Right kidney (tissue), 1 donor: ENCODE data around the gene PPFIBP1.
"Not testable (repeated sequence)": the region's sequence is repeated elsewhere in the genome, so short reads cannot be mapped to it uniquely, and the experiment has no call there.

ENCODE experiments used
- DNase-seq: peaks from one replicate; pipeline ENCODE4 v3.0.0-alpha.2; 2016

Gene PPFIBP1

DNA sequence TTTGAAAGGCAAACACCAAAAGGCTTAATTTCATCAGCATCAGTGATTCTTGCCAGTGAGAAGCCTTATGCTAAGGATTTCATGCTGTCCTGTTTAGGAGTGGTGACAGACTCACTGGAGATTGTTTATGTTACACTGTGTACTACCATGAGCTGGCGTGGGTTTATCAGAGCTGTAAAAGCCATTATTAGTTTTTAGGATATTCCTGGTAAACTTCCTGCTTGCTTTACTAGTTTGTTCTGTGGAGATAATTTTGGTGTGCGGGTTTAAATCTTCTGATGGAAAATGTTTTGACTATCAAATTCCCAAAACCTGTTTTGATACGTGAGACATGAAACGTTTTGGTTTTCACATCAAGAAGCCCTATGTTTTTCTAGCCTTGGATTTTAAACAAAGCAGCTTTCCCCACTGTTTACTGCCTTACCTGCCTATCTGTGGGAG is 15.2 kb downstream of the PPFIBP1 start:
- no peak for DNase-seq

DNA sequence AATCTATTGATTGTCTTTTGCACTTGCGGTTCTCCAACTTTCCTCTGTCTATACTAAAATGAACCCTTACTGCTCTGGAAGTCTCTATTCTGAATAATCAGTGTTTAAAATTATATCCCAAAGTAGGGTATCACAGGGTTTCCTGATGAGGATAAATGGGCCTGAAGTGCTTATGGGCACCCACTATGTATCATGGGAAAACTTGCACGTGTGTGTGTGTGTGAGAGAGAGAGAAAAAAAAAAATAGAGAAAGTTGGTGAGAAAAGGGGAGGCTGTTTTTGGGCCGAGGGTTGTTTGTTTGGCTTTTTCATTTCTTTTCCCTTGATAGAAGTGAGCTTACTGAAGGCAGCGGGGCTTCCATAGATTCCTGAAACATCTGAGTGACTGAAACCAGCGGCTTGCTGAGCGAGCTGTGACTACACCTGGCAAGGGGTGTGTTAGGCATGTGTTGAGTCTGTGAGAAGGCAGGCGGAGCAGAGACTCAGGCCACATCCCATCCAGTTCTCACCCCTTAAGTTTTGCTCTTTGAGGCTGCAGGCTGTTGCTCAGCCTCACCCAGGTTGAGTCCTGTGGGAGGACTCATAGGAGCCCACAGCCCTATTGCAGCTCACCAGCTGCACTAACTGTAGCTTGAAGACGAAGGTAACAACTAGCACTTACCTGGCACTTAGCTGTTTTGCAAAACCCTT is 17.2 kb downstream of the PPFIBP1 start:
- DNase-seq, result no peak

DNA sequence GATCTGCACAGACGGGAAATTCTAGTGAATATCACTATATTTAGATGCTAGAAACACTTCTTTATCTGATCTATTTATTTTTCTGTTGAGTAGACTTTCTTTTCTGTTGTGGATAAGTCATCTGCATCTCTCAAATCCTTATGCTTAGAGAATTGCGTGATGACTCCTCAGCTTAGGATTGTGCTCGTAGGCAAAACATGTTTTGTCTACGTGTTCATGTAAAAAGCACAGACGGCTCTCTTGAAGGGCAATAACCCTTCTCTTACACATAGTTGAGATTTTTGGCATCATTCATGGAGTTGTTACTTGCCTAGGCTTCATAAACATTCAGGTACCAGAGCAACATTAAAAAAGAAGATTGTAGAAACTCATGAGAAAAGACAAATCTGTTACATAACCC is 18.6 kb downstream of the PPFIBP1 start:
- no peak for DNase-seq

GRCh38 chr12:27544858-27545257 is 20.9 kb downstream of the PPFIBP1 start:
- not testable (repeated sequence) for DNase-seq

DNA sequence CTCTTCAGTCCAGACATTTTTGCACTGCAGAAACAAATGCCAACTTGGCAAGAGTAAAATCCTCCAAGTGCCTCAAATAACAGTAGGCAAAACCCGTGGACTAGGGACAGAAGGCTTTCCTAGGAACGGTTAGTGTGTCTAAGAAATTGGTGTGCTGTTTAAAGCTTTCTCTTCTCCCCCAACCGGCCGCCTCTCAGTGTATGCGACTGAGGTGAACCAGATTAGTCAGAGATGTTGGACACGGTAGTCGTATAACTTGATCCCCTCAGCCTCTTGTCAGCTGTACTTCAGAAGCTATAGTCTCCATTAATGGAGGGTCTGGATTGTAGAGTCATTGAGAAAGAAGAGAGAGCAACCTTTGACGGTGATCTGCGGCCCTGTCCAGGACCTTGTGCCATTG is 21.7 kb downstream of the PPFIBP1 start:
- no peak for DNase-seq

- DNase-seq, result no peak
Observed at GRCh38 chr12:27547592-27547991, 23.6 kb downstream of the PPFIBP1 start.

GRCh38 chr12:27548301-27549199 is 24.5 kb downstream of the PPFIBP1 start:
- DNase-seq, result no peak

DNA sequence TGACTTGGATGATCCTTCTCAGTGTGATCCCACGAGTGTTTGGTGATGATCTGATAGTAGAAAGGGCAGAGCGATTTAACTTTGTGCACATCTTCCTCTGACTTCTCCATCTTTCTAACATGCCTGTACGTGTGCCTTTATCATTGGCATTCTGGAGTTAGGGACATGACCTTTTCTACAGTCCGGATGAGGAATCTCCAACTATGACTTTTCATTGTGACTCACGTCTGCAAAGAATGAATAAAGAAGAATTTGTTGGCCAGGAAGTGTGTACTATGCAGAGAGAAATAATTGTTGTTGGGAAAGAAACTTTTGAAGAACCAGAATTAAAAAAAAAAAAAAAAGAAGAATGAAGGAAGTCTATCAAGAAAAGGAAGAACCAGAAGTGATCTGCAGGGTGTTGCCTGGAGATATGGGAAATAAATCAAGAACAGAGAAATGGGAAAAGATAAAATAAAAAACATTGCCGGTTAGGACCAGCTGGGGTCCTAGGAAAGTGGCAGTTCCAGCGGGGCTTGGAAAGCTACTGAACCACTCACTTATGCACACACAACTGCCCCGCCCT is 25.3 kb downstream of the PPFIBP1 start:
- no peak for DNase-seq

- peak; percentile 60 for DNase-seq
Observed at GRCh38 chr12:27549801-27550652, 26.0 kb downstream of the PPFIBP1 start.

DNA sequence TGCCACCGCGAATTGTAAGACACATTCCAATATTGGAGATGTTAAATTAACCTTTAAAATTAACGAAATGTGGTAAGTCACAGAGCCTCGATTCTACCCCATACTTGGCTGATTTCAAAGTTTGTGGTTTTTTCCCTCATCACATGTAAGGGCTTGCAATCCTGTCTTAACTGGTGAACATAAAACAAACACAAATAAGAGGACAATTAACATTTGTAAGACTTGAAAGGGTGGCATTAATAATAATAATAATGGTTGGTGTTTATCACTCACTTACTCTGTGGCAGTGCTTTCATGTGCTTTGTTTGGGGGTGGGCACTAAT is 26.6 kb downstream of the PPFIBP1 start:
- no peak for DNase-seq

DNA sequence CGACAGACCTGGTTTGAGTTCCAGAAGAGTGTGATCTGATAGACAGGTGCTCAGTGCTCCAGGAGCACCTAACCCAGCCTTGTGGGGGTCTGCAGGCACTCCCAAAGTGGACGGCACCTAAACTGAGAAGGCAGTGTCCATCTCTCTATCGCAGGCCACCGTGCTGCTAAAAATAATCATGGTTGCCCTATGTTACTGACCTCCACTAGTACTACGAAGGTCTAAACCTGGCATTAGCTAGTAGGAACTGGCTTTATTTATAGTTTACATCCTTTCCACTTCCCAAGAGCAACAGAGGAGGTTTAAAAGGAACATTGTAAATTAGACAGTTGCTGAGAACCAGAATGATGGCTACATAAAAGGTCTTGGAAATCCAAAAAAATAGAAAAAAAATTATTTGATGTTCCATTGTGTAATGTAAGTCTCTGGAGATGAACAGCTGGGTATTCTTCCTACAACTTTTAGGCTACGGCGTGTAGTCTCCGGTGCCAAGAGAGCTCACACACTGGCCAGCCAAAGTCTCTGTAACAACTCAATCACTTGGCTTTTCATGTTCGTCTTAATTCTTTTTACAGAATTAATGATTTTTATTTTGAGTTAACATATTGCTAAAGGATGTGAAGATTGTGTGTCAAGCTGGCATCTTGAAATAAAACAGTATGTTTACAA is 27.3 kb downstream of the PPFIBP1 start:
- no peak for DNase-seq

GRCh38 chr12:27552235-27552634 is 28.2 kb downstream of the PPFIBP1 start:
- no peak for DNase-seq

GRCh38 chr12:27552886-27553560 is 29.0 kb downstream of the PPFIBP1 start:
- DNase-seq, result peak; percentile 33

DNA sequence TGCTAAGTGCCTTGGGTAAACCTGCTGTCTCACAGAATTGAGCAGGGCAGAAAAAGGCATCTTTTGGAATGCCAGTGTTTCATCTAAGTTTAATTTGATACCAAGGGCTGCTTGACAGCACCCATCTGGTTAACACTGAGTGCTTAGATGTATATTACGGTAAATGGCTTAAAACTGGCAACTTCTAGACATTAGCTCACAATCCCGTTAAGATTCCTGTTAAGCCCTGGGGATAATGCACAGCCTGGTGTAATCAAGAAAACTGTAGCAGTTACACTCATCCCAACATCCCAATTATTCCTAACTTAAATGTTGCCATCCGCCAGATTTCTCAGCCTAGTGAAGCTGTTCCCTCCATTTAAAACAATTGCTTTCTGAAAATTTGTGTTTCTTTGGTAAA is 29.9 kb downstream of the PPFIBP1 start:
- DNase-seq, result no peak

GRCh38 chr12:27554421-27555186 is 30.6 kb downstream of the PPFIBP1 start:
- DNase-seq, result peak; percentile 45

DNA sequence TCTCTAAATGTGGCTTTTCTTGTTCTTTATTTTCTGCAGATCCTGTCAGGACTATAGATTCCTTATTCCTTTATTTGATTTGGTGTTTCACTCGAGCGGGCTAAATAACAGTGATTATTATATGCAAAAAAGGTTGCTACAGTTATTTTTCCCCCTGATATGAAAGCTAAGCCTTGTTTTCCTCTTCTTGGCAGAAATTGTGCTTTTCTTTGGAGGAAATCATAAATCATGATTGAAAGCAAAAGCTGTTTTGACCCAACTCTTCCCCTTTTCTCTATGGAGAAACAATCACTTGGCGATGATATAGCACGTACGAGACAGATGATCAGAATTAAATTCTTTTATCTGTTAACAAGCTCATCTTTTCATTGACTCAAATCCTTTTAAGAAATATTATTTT is 31.4 kb downstream of the PPFIBP1 start:
- DNase-seq, result no peak

DNA sequence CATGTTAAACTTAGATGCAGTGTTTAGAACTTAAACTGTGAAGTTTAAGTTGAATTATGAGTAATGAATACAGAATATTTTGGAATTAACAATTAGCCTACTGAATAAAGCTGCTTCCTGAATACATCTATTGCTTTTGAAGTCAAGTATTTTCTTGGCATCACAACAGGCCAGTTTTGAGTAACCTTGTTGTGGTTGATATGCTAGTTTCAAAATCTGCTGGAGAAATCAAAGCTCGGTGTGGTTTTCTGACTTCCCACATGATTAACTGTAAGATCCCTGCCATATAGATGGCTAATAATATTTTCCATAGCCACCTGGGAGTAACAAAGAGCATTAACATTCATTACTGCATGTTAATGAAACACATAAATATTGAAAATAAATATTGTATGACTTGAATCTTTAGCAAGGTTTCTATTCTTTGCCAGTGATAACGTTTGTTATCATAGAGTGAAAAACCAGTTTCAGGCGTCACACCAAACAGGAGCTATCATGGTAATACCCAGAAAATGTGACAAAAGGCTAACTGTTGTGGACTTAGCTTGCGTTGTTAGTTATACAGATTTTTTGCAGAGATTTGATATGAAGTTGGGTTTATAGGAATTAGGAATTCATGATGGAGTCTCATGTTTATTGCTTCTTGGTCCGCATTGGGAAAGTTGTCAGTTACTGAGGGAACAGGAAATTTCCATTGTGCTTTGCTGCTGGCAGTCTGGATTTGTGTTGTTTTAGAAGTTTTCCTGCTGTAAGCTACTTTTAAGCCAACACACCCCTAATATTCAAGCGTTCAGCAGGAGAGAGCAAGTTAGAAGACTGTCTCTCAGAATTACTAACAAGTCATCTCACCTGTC is 32.1 kb downstream of the PPFIBP1 start:
- DNase-seq, result no peak

DNA sequence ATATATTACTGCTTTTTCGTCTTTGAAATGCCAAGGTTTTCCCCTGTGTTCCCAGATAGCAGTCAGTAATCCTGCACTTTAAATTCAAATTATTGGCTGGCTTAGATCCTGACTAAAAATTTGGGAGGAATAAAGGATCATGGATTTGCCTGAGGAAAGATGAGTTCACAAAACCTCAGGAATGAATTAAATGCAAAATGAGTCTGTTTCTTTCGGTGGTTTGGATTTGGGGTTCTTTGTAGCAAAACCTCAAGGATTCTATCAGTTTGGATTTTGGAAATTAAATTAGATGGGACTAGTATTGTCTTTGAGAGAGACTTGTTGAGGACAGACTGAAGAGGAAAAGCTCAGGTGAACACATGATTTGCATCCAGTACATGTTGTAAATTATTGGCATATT is 36.1 kb downstream of the PPFIBP1 start:
- no peak for DNase-seq

DNA sequence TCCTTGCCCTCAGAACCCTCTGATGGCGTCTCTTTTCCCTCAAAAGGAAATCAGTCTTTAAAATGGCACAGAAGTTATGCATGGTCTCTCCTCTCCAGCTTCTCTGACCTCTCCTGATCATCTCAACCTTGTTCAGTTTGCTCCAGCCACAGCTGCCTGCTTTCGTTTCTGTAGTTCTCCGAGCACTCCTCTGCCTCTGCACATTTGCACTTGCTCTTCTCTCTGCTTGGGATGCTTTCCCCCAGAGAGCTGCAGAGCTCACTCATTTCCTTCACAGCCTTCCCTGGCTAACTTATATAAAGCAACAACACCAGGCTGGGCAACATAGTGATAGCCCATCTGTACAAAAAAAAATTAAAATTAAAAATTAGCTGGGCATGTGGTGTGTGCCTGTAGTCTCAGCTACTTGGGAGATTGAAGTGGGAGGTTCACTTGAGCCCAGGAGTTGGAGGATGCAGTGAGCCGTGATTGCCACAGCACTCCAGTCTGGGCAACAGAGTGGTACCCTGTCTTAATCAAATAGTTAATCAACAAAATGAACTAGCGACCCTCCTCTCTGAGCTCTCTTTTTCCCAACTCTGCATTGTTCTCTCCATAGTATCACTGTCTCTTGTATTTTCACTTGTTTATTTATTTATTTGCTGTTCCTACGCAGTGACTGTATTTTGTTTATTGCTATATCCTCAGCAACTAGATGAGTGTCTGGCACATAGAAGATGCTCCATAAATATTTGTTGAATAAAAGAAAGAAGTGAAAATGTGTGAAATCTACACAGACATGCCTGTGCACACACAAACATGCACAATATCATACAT is 37.7 kb downstream of the PPFIBP1 start:
- DNase-seq, result no peak
